Left ventricle myocardium inferior (tissue), 1 donor: Measurements from ENCODE around the gene RSPO4. TPM values are rescaled to one million over a fixed set of nuclear protein-coding genes. Genes with fewer than 3 reads are reported as not detected.

ENCODE experiments used
- DNase-seq: peaks from one replicate; pipeline ENCODE4 v3.0.0-alpha.2; 2020
- H3K27ac ChIP-seq: fragments of 200-600 bp; replicated peaks from 2 replicates; pipeline ENCODE4 v1.8.0; 2021
- H3K27me3 ChIP-seq: fragments of 200-600 bp; 2 replicates; pipeline ENCODE4 v1.8.0; 2021; ENCODE audit warnings: low read depth
- H3K36me3 ChIP-seq: fragments of 200-600 bp; 2 replicates; pipeline ENCODE4 v1.8.0; 2021
- H3K4me1 ChIP-seq: fragments of 200-600 bp; 2 replicates; pipeline ENCODE4 v1.8.0; 2021
- H3K4me3 ChIP-seq: fragments of 200-600 bp; 2 replicates; pipeline ENCODE4 v1.8.0; 2021; ENCODE audit warnings: mild to moderate bottlenecking, moderate library complexity
- H3K9me3 ChIP-seq: fragments of 200-600 bp; replicated peaks from 2 replicates; pipeline ENCODE4 v1.8.0; 2021
- CTCF ChIP-seq: fragments of 200-600 bp; IDR thresholded peaks from 2 replicates; pipeline ENCODE4 v1.8.0; 2021; ENCODE audit warnings: antibody characterized with exemption, mild to moderate bottlenecking, borderline replicate concordance
- intact Hi-C: fragments of 100-400 bp; cut with micrococcal nuclease; formaldehyde crosslinking; loops from one replicate; pipeline ENCODE4 v1.11.0; 2022
- total RNA-seq: library from RNA; stranded (reverse); fragmentation: NEBNext Ultra II Directional; extraction: Animal tissue kit (Norgen Biotek cat#: 25700); gene quantifications from one replicate; pipeline ENCODE4 v1.2.1, GENCODE V29; 2021
- donor health status: DM: no; HTN: yes; CAD: no; lungs with severe emphysema.

RSPO4 gene
- total RNA-seq, 1 donor from 2014 or later: not detected

- no peak for DNase-seq
- intact Hi-C loops: no loop called here
- Histone ChIP-seq H3K27me3 (peaks cover 84% of the 10 kb centered on the region), H3K27ac (no peak overlapping the region), H3K4me3 (no peak overlapping the region), H3K36me3 (no peaks in the 10 kb centered on the region), H3K4me1 (no peaks in the 10 kb centered on the region), H3K9me3 (no peaks in the 10 kb centered on the region)
- TF ChIP-seq CTCF: no peak
Observed at GRCh38 chr20:997016-997415, 5.1 kb downstream of the RSPO4 start.

- TF ChIP-seq CTCF: no peak
- Histone ChIP-seq H3K4me3 (no peak overlapping the region), H3K9me3 (no peaks in the 10 kb centered on the region), H3K27me3 (peaks cover 81% of the 10 kb centered on the region), H3K27ac (no peak overlapping the region), H3K36me3 (no peaks in the 10 kb centered on the region), H3K4me1 (no peaks in the 10 kb centered on the region)
- intact Hi-C loops: no loop called here
- DNase-seq: no peak
Observed at GRCh38 chr20:995170-995569, 6.9 kb downstream of the RSPO4 start.

GRCh38 chr20:992801-993535, 9.1 kb downstream of the RSPO4 start:
- no peaks in the 10 kb centered on the region for H3K4me1 ChIP-seq
- H3K36me3 ChIP-seq: no peaks in the 10 kb centered on the region
- no peaks in the 10 kb centered on the region for H3K9me3 ChIP-seq
- no peak overlapping the region for H3K27ac ChIP-seq
- peaks cover 81% of the 10 kb centered on the region for H3K27me3 ChIP-seq
- no peak for TF ChIP-seq CTCF
- H3K4me3 ChIP-seq: no peak overlapping the region
- intact Hi-C loops: no loop called here
- DNase-seq: no peak

GRCh38 chr20:991850-992249, 10.3 kb downstream of the RSPO4 start:
- Histone ChIP-seq H3K27me3 (peaks cover 83% of the 10 kb centered on the region), H3K4me1 (no peaks in the 10 kb centered on the region), H3K36me3 (no peaks in the 10 kb centered on the region), H3K9me3 (no peaks in the 10 kb centered on the region), H3K27ac (no peak overlapping the region), H3K4me3 (no peak overlapping the region)
- no peak for DNase-seq
- intact Hi-C loops: no loop called here
- no peak for TF ChIP-seq CTCF

GRCh38 chr20:990293-990959, 11.7 kb downstream of the RSPO4 start:
- H3K9me3 ChIP-seq: no peaks in the 10 kb centered on the region
- no peaks in the 10 kb centered on the region for H3K36me3 ChIP-seq
- no peak for DNase-seq
- peaks cover 91% of the 10 kb centered on the region for H3K27me3 ChIP-seq
- H3K4me3 ChIP-seq: no peak overlapping the region
- H3K27ac ChIP-seq: no peak overlapping the region
- no peaks in the 10 kb centered on the region for H3K4me1 ChIP-seq
- intact Hi-C loops: no loop called here
- TF ChIP-seq CTCF: no peak
